ENCODE measurements around the gene GATB. TPM values are rescaled to one million over a fixed set of nuclear protein-coding genes. Genes with fewer than 3 reads are reported as not detected.

GATB gene
- total RNA-seq, 1 donor from 2014 or later: 14.2 TPM

GRCh38 chr4:151709071-151709470, 51.7 kb downstream of the GATB start:
- TF ChIP-seq, protein P1, sequence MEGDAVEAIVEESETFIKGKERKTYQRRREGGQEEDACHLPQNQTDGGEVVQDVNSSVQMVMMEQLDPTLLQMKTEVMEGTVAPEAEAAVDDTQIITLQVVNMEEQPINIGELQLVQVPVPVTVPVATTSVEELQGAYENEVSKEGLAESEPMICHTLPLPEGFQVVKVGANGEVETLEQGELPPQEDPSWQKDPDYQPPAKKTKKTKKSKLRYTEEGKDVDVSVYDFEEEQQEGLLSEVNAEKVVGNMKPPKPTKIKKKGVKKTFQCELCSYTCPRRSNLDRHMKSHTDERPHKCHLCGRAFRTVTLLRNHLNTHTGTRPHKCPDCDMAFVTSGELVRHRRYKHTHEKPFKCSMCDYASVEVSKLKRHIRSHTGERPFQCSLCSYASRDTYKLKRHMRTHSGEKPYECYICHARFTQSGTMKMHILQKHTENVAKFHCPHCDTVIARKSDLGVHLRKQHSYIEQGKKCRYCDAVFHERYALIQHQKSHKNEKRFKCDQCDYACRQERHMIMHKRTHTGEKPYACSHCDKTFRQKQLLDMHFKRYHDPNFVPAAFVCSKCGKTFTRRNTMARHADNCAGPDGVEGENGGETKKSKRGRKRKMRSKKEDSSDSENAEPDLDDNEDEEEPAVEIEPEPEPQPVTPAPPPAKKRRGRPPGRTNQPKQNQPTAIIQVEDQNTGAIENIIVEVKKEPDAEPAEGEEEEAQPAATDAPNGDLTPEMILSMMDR (IDR thresholded peaks at IDR 0.05): no peak
- no peak for ATAC-seq
- intact Hi-C loops (cut with DNase I): no loop called here
- Histone ChIP-seq H3K9me3 (no peaks in the 10 kb centered on the region), H3K27ac (no peak overlapping the region), H3K36me3 (peaks cover 11% of the 10 kb centered on the region), H3K4me3 (no peak overlapping the region), H3K4me1 (no peaks in the 10 kb centered on the region), H3K27me3 (ENCODE audit: low read depth) (no peaks in the 10 kb centered on the region)
- DNase-seq: no peak

DNA sequence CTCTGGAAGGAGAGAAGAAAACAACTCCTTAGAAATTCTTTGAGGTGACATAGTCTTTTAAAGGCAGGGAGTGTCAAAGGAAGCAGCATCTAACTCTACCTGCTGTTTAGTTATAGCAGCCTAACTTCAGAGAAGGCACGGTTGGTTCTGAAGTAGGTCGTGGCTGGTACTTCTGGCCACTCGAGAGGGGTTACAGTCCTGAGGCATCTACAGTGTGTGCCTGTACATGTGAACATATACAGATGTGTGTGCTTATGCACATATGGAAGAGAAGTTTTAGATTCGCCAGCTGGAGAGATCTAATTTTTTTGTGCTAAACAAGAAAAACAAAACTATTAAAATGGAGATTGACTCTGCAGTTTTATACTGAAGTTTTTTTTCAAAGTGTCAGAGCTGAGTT, 52.7 kb downstream of the GATB start:
- Histone ChIP-seq H3K4me3 (no peak overlapping the region), H3K9me3 (no peaks in the 10 kb centered on the region), H3K27ac (no peak overlapping the region), H3K27me3 (ENCODE audit: low read depth) (no peaks in the 10 kb centered on the region), H3K4me1 (no peaks in the 10 kb centered on the region), H3K36me3 (peaks cover 13% of the 10 kb centered on the region)
- ATAC-seq (no peak), DNase-seq (no peak)
- intact Hi-C loops (cut with DNase I): no loop called here
- TF ChIP-seq, protein P1 (IDR thresholded peaks at IDR 0.05): no peak

GRCh38 chr4:151703401-151703800, 57.4 kb downstream of the GATB start:
- DNase-seq (no peak), ATAC-seq (no peak)
- Histone ChIP-seq H3K27me3 (ENCODE audit: low read depth) (no peaks in the 10 kb centered on the region), H3K36me3 (peaks cover 43% of the 10 kb centered on the region), H3K4me1 (no peaks in the 10 kb centered on the region), H3K4me3 (no peak overlapping the region), H3K9me3 (no peaks in the 10 kb centered on the region), H3K27ac (no peak overlapping the region)
- TF ChIP-seq, protein P1 (IDR thresholded peaks at IDR 0.05): no peak
- intact Hi-C loops (cut with DNase I): no loop called here

DNA sequence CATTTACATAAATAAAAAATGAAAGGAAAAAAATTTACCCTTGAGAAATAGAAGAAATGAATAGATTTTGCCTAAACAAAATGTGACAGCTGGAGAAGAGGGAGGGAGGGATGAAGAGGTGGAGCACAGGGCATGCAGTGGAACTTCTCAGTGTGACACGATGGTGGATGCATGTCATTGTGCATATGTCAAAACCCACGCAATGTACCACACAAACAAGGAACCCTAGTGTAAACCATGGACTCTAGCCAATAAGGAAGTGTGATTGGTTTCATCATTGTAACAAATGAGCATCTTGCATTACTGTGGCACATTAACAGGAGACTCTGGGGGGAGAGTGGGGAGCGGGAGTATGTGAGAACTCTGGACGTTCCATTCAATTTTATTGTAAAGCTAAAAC, 58.6 kb downstream of the GATB start:
- Histone ChIP-seq H3K4me1 (no peaks in the 10 kb centered on the region), H3K27me3 (ENCODE audit: low read depth) (no peaks in the 10 kb centered on the region), H3K9me3 (no peaks in the 10 kb centered on the region), H3K4me3 (no peak overlapping the region), H3K27ac (no peak overlapping the region), H3K36me3 (peaks cover 33% of the 10 kb centered on the region)
- TF ChIP-seq, protein P1 (IDR thresholded peaks at IDR 0.05): no peak
- DNase-seq: no peak
- intact Hi-C loops (cut with DNase I): no loop called here
- ATAC-seq: no peak

- Histone ChIP-seq H3K27ac (no peak overlapping the region), H3K36me3 (peaks cover 33% of the 10 kb centered on the region), H3K4me3 (no peak overlapping the region), H3K9me3 (no peaks in the 10 kb centered on the region), H3K4me1 (no peaks in the 10 kb centered on the region), H3K27me3 (ENCODE audit: low read depth) (no peaks in the 10 kb centered on the region)
- DNase-seq (no peak), ATAC-seq (no peak)
- intact Hi-C loops (cut with DNase I): no loop called here
- TF ChIP-seq, protein P1 (IDR thresholded peaks at IDR 0.05): no peak
Observed at GRCh38 chr4:151700566-151701316, 60.1 kb downstream of the GATB start.
